HG03575 (cell line): ENCODE measurements around the gene TPBG.
"Not testable (repeated sequence)": the region's sequence is repeated elsewhere in the genome, so short reads cannot be mapped to it uniquely, and the experiment has no call there.

Experiments used
- ATAC-seq: cut with Tn5 transposase; IDR thresholded peaks from one replicate; pipeline ENCODE4 v1.9.1; 2021; ENCODE audit not compliant: unreplicated experiment, insufficient number of reproducible peaks, low FRiP score; ENCODE audit errors: extremely low read depth

TPBG gene

DNA sequence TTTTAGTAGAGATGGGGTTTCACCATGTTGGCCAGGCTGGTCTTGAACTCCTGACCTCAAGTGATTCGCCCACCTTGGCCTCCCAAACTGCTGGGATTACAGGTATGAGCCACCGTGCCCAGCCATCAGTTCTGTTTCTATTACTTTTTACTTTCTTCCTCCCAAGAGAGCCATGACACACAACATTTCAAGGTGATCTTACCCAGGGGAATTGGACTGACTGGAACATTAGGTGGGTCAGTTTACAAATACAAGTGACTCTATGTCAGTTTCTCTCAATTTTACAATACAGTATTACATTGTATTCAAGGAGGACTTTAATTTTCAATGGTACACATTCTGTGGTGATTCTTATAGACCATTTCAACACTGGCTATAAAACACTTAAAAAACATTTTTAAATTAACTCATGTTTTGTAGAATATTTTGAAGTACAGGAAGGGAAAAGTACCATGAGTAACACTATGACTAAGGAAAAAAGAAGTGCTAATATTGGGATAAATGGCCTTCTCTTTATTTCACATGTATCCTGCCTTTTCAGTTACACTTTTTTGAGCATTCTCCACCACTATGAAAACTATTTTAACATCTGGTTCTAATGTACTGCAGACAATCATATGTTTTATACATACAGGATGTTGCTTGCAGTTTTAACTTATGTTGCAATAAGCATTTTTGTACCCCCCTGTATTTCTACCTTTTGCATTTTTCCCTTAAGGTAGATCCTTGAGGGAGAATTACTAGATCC lies 8.4 kb downstream of the TPBG start:
- ATAC-seq: no peak

DNA sequence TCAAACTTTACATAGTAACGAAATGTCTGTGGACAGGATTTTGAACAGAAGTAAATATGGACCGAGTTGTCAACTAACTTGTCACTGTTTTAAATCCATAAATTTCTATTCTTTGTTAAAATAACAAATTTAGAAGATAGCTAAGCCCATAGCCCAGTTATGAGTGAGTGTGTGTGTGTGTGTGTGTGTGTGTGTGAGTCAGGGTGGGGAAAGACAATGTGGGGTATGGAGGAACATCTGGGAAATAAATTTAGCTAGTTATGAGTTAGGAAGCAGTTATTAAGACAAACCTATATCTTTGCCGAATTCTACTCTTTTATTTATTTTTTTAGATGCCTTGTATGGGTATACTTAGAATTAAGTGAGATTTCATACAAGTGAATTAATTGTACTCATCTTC lies 9.0 kb downstream of the TPBG start:
- no peak for ATAC-seq

- ATAC-seq: no peak
Observed at GRCh38 chr6:82374516-82374915, 10.9 kb downstream of the TPBG start.

DNA sequence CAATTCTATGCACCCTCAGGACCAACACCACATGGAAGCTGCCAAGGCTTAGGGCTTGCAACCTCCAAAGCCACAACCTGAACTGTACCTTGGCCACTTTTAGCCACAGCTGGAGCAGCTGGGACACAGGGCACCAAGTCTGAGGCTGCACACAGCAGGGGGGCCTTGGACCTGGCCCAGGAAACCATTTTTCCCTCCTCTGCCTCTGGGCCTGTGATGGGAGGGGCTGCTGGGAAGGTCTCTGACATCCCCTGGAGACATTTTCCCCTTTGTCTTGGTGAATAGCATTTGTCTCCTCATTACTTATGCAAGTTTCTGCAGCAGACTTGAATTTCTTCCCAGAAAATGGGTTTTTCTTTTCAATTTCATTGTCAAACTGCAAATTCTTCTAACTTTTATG lies 13.0 kb downstream of the TPBG start:
- ATAC-seq: no peak

DNA sequence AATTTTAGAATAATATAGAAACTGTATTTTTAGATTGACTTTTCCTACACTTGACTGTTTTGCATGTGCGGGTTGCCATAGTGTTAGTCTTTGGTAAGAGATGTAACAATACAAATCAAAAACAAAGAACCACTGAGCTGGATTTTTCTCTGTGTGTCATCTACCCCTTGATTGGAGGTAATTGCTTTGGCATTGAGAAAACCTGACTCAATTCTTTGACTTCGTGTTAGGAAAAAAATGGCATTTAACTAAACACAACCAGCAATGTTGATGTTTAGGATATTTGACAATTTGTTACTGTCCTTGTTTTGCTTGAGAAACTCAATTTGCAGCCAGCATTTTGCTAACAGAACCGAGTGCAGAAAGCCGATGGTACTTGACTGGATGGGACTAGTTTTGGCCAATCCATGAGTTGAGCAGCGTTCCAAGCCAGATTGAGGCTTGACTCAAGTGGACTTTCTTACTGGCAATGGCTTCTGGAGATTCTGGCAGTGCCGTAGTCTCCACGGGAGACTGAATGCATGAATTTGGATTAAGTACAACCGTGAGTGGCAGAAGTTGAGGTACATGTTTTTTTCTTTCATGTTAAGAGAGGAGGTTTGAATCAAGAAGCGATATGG lies 17.1 kb downstream of the TPBG start:
- no peak for ATAC-seq

DNA sequence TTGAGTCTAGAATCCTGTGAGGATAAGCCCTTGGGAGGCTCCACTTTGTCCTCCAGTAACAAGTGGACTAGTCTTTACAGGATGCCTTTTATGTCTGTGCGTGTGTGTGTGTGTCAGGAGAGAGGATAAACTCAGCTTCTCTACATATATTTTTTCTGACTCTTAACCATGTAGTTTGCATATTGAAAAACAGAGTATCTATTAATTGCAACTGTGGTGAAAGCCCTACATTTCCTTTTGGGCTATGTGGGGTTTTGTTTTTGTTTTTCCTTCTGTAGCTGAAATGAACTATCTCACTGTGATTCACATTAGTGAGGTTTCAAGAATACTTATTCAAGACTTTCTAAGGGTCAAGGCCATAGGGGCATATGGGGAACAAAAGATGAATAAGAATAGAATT lies 17.7 kb downstream of the TPBG start:
- peak; percentile 91 for ATAC-seq

DNA sequence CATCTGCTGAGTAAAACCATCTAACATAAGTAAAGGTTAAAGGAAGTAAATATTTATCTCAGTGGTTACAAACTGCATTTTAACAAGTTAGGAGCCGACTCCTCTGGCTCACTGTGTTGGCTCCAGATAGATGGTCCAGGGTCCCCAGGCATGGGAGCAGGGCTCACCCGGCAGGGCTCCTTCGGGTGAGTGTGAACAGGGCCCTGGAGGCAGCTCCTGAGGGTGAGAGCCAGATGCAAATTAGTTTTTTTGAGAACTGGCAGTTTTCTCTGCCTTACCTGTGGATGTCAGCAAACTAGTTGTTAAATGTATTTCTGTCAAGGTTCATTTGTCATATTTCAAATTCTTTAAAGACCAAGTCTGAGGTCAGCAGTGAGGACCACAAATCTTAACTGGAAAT lies 21.5 kb downstream of the TPBG start:
- ATAC-seq: no peak

DNA sequence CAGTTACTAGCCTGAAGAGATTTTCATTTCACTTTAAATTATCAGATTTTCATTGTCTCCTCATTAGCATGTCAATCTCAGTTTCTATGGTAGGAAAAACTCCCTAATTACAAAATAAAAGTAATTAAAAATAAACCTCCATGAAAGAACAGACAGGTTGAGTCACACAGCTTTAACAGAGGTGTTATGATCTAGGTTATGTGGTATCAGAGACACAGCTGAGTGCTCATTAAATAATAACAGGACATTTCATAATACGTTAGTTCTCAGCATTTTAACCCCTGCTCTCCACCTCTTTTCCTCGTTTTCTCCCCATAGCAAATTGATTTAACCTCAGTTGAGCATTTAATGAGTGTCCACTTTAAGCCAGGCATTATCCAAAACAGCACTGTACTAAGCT lies 21.9 kb downstream of the TPBG start:
- ATAC-seq: no peak

DNA sequence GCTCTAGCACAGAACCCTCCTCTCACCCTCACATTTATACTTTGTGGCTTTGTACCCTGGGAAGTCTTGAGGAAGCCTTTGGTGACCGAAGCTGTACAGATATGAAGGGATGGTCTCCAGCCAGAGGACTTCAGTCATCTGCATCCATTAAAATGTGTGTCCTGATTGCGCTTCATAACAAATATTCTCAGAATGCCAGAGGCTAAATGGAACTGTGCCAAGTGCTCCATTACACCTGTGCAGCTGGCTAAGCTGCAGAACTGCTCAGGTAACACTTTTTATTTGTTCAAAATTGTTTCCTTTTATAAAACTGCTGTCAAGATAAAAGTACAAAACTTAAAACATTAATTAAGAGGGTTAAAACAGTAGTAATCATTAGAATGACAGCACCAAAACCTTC lies 22.3 kb downstream of the TPBG start:
- ATAC-seq: no peak

- ATAC-seq: not testable (repeated sequence)
Observed at GRCh38 chr6:82394770-82395169, 31.2 kb downstream of the TPBG start.

- ATAC-seq: no peak
Observed at GRCh38 chr6:82396964-82397751, 33.5 kb downstream of the TPBG start.

GRCh38 chr6:82397962-82398692 lies 34.5 kb downstream of the TPBG start:
- no peak for ATAC-seq

DNA sequence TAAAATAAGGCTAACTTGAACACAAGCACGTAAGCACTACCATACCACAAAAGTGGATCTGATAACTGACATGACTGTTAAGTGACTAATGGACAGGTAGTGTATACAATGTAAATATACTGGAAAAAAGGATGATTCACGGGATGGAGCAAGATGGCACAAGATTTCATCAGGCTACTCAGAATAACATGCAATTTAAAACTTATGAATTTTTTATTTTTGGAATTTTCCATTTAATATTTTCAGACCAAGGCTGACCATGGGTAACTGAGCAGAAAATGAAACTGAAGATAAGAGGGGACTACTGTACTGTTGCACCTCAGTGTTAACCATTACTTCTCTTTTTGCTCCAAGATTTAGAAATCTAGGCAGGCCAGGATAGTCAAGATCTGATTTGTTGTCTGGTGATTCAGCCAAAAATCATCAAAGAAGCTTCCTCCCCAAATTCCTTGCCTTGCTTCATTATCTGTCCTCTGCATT lies 45.4 kb downstream of the TPBG start:
- no peak for ATAC-seq

DNA sequence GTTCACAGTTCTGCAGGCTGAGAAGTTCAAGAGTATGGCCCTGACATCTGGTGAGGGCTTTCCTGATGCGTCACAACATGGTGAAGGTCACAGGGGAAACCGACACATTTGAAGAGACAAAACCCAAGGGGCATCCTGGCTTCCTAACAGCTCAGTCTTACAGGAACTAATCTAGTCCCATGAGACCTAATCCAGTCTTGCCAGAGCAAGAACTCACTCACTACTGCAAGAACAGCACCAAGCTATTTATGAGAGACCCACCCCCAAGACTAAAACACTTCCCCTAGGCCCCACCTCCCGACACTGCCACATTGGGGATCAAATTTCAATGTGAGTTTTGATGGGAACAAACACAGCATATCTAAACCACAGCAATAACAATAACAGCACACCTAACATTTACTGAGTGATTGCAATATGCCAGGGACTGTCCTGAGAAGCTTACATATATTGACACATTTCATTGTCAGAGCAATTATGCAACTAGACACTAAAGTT lies 46.6 kb downstream of the TPBG start:
- ATAC-seq: no peak

DNA sequence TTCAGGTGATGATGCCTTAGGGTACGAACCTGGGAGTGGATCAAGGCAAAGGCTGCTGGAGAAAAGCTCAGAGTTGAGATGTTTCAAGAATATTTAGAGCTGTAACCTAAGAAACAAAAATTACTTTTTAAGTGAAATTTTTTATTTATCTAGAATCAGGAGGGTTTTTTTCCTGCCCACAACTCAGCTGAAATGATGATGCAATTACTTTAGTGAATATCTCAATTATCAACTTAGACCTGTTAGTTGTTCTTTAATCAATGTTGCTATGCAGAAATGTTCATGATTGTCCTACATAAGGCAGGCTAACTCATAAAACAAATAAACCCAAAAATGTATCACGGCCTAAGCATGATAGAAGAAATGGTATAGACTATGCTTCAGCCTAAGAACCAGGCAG lies 50.3 kb downstream of the TPBG start:
- no peak for ATAC-seq

DNA sequence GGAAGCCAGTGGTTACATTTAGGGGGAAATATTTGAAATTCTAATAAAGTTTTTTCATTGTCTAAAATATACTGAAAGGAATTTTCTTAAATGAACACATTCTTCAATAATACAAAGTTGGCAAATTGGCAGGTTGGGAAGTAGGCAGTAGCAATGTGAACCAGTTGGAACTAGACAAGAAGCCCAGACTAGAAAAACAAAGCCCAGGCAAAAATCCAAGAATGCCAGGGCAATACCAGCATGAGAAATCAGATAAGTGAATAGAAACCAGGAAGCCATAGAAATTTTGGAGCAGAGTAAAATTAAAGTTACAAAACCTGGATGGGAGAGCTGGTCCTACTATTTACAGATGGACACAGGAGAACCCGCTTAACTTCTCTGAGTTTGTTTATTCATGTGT lies 52.2 kb downstream of the TPBG start:
- ATAC-seq: no peak

DNA sequence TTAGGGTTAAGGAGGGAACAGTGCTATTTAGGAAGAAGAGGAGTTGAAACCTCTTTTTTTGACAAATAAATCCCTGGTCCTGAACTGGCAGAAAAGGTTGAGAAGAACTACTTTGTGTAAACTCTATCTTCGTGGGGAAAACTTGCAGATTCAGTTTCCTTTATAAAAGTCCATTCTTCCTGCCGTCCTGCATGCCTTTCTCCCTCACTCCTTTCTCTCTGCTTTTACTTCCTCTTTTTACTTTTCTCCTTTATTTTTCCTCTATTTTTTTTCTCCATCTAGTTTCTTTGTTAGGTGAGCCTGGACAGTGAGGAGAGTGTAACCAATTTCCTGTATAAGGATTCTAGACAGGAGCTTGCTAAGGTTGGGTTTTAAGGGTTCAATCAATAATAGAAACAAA lies 52.7 kb downstream of the TPBG start:
- no peak for ATAC-seq
